Stomach (tissue), 4 donors: Measurements from ENCODE around the gene BARX1.

Experiments
- EP300 ChIP-seq: sonication (generic); formaldehyde crosslinking; IDR thresholded peaks from one replicate; pipeline ENCODE4 v1.6.1; 2017; ENCODE audit warnings: antibody characterized with exemption
- POLR2A ChIP-seq, 4 donors: fragments of 450-650 bp; IDR thresholded peaks; one replicate each; pipeline ENCODE4 v1.6.1; 2016; ENCODE audit warnings: antibody characterized with exemption in 4 of 4, control low read depth in 2 of 4, mild to moderate bottlenecking in 1 of 4, moderate library complexity in 1 of 4
- TF ChIP-seq, protein P1 (sequence below), 7 experiments: fragments of 450-650 bp in 4 of 7; fragments of 200-600 bp in 3 of 7; sonication (generic) in 3 of 7; IDR thresholded peaks; one replicate each; pipeline ENCODE4 v1.5.1; 2016 to 2019; ENCODE audit warnings: antibody characterized with exemption in 7 of 7, control low read depth in 2 of 7, mild to moderate bottlenecking in 1 of 7

- TF ChIP-seq, protein P1, sequence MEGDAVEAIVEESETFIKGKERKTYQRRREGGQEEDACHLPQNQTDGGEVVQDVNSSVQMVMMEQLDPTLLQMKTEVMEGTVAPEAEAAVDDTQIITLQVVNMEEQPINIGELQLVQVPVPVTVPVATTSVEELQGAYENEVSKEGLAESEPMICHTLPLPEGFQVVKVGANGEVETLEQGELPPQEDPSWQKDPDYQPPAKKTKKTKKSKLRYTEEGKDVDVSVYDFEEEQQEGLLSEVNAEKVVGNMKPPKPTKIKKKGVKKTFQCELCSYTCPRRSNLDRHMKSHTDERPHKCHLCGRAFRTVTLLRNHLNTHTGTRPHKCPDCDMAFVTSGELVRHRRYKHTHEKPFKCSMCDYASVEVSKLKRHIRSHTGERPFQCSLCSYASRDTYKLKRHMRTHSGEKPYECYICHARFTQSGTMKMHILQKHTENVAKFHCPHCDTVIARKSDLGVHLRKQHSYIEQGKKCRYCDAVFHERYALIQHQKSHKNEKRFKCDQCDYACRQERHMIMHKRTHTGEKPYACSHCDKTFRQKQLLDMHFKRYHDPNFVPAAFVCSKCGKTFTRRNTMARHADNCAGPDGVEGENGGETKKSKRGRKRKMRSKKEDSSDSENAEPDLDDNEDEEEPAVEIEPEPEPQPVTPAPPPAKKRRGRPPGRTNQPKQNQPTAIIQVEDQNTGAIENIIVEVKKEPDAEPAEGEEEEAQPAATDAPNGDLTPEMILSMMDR (IDR thresholded peaks at IDR 0.05) = no peak
- TF ChIP-seq EP300 (no peak), POLR2A (IDR thresholded peaks at IDR 0.05) (no peak)
Measured at GRCh38 chr9:93990448-93990847, 35.3 kb upstream of the BARX1 start.
